Activated CD8-positive, alpha-beta T cell treated with anti-CD3 and anti-CD28 coated beads for 36 hours (primary cell): ENCODE results near the gene DYRK1A. TPM values are rescaled to one million over a fixed set of nuclear protein-coding genes. Genes with fewer than 3 reads are reported as not detected.
"Not testable (repeated sequence)": the region's sequence is repeated elsewhere in the genome, so short reads cannot be mapped to it uniquely, and the experiment has no call there.

Source experiments
- ATAC-seq: fragments of 200-7000 bp; cut with Tn5 transposase; one replicate; pipeline ENCODE4 v1.10.0; 2021; ENCODE audit warnings: mild to moderate bottlenecking, moderate library complexity
- CTCF ChIA-PET: fragments of 350-600 bp; sonication (Branson Sonifier 250); formaldehyde crosslinking; loops from one replicate; lab custom pipeline; 2021; ENCODE audit warnings: antibody characterized with exemption; lab: Charles Lee
- POLR2A ChIA-PET: fragments of 350-600 bp; sonication (Branson Sonifier 250); formaldehyde crosslinking; loops from one replicate; lab custom pipeline; 2021; ENCODE audit warnings: antibody characterized with exemption; lab: Charles Lee
- DNase-seq: peaks from one replicate; pipeline ENCODE4 v3.0.0-alpha.2; 2020
- H3K27ac Mint-ChIP-seq: one replicate; pipeline ENCODE4 v1.8.0; 2021; ENCODE audit warnings: mild to moderate bottlenecking, mixed read lengths
- H3K27me3 Mint-ChIP-seq: one replicate; pipeline ENCODE4 v1.8.0; 2021; ENCODE audit warnings: mixed read lengths
- H3K36me3 Mint-ChIP-seq: one replicate; pipeline ENCODE4 v1.8.0; 2021; ENCODE audit warnings: low read depth, mixed read lengths
- H3K4me1 Mint-ChIP-seq: one replicate; pipeline ENCODE4 v1.8.0; 2021; ENCODE audit warnings: low read depth, mixed read lengths
- H3K4me3 Mint-ChIP-seq: one replicate; pipeline ENCODE4 v1.8.0; 2021; ENCODE audit warnings: mild to moderate bottlenecking, moderate library complexity, mixed read lengths
- H3K9me3 Mint-ChIP-seq: one replicate; pipeline ENCODE4 v1.8.0; 2021; ENCODE audit warnings: mixed read lengths
- intact Hi-C: fragments of 100-400 bp; cut with micrococcal nuclease; formaldehyde crosslinking; loops from one replicate; pipeline ENCODE4 v1.10.0; 2022
- total RNA-seq, 2 experiments: library from RNA; stranded (reverse); gene quantifications; one replicate each; pipeline ENCODE4 v1.2.3, GENCODE V29; 2021
- TF ChIP-seq, protein P1 (sequence below): fragments of 200-600 bp; IDR thresholded peaks from one replicate; pipeline ENCODE4 v1.8.0; 2022; ENCODE audit warnings: antibody characterized with exemption, mild to moderate bottlenecking

The DYRK1A gene
- total RNA-seq, 2 experiments from 2014 or later, result 57.5 to 58.7 TPM

DNA sequence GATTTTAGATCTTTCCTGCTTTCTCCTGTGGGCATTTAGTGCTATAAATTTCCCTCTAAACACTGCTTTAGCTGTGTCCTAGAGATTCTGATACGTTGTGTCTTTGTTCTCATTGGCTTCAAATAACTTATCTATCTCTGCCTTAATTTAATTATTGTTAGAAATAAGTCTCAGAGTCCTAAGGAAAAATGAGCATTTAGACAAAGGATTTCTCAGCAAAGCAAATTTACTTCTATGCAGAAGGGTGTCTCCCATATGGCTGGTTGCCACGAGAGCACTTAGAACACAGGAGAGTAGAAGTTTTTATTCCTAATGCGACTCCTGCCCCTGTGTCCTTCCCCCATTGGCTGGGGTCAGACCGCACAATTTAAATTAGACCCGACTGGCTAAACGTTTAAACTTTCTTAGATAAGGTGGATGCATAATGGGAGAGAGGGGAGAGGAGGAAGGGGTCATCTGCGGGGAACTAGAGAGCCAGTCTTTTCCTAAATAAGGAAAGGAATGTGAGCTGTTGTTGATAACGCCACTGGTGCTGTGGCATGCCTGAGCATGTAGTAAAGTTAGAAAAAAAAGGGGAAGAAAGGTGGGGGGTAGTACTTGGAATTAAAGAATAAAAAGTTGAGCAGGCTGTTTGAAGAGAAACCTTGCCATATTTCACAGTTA is 170.2 kb downstream of the DYRK1A start:
- ATAC-seq (no peak), DNase-seq (no peak)
- Mint-ChIP-seq H3K27ac (no peak overlapping the region), H3K27me3 (peaks cover 43% of the 10 kb centered on the region), H3K36me3 (no peaks in the 10 kb centered on the region), H3K9me3 (peaks cover 4% of the 10 kb centered on the region), H3K4me3 (no peak overlapping the region), H3K4me1 (peaks cover 6% of the 10 kb centered on the region)
- POLR2A ChIA-PET, result interaction anchor here (1.1 kb wide), 1 partner anchor 11 kb away, joined by 3 read pairs; no protein-coding TSS in a partner anchor
- intact Hi-C loops, result no loop called here
- CTCF ChIA-PET, result no interaction called here
- TF ChIP-seq, protein P1, sequence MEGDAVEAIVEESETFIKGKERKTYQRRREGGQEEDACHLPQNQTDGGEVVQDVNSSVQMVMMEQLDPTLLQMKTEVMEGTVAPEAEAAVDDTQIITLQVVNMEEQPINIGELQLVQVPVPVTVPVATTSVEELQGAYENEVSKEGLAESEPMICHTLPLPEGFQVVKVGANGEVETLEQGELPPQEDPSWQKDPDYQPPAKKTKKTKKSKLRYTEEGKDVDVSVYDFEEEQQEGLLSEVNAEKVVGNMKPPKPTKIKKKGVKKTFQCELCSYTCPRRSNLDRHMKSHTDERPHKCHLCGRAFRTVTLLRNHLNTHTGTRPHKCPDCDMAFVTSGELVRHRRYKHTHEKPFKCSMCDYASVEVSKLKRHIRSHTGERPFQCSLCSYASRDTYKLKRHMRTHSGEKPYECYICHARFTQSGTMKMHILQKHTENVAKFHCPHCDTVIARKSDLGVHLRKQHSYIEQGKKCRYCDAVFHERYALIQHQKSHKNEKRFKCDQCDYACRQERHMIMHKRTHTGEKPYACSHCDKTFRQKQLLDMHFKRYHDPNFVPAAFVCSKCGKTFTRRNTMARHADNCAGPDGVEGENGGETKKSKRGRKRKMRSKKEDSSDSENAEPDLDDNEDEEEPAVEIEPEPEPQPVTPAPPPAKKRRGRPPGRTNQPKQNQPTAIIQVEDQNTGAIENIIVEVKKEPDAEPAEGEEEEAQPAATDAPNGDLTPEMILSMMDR, result no peak

DNA sequence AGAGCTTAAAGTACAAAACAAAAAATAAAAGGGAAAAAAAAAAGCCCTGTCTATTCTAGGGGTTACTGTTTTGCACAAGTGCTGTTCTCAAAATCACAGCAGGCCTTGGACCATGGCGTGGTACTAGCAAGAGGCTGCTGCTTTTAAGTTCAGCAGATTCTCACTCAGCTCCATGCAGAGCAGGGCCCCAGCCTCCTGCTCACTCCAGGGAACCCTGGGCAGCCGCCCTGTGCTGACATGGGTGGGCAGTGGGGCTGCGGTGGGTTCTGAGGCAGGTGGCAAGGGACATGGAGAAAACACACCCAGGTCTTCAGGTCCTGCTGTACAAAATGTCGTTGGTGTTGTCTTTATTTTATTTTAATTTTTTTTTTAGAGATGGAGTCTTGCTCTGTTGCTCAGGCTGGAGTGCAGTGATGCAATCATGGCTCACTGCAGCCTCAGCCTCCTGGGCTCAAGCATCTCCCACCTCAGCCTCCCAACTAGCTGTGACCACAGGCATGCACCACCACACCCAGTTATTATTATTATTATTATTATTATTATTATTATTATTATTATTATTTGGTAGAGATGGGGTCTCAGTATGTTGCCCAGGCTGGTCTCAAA is 170.9 kb downstream of the DYRK1A start:
- TF ChIP-seq, protein P1, result no peak
- ChIA-PET POLR2A (interaction anchor here (1.1 kb wide), 1 partner anchor 12 kb away, joined by 3 read pairs; no protein-coding TSS in a partner anchor), CTCF (no interaction called here)
- Mint-ChIP-seq H3K27ac (no peak overlapping the region), H3K4me3 (no peak overlapping the region), H3K9me3 (peaks cover 4% of the 10 kb centered on the region), H3K4me1 (peaks cover 6% of the 10 kb centered on the region), H3K36me3 (no peaks in the 10 kb centered on the region), H3K27me3 (peaks cover 37% of the 10 kb centered on the region)
- intact Hi-C loops, result no loop called here
- ATAC-seq (no peak), DNase-seq (no peak)

DNA sequence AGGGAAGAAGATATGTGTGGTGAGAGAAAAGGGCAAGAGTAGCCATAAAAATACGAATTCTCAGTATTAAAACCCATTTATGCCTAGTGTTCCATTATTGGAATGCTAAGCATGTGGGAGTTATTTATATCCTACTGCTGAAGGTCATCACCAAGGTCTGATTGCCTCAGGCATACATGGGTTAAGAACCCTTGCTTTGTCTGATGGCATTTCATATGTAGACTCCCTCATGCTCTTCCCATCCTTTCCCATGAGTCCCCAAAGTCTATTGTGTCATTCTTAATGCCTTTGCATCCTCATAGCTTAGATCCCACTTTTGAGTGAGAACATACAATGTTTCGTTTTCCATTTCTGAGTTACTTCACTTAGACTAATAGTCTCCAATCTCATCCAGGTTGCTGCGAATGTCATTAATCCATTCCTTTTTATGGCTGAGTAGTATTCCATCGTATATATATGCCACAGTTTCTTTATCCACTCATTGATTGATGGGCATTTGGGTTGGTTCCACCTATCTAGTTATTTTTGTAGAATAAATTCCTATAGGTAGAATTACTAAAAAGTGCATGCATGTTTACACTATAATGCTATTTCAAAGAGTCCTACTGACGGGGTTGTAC is 172.5 kb downstream of the DYRK1A start:
- DNase-seq, result no peak
- ChIA-PET CTCF (no interaction called here), POLR2A (no interaction called here)
- intact Hi-C loops, result no loop called here
- Mint-ChIP-seq H3K4me1 (no peaks in the 10 kb centered on the region), H3K27ac (no peak overlapping the region), H3K27me3 (peaks cover 31% of the 10 kb centered on the region), H3K4me3 (no peak overlapping the region), H3K36me3 (no peaks in the 10 kb centered on the region), H3K9me3 (peaks cover 4% of the 10 kb centered on the region)
- ATAC-seq, result no peak
- TF ChIP-seq, protein P1, result no peak

DNA sequence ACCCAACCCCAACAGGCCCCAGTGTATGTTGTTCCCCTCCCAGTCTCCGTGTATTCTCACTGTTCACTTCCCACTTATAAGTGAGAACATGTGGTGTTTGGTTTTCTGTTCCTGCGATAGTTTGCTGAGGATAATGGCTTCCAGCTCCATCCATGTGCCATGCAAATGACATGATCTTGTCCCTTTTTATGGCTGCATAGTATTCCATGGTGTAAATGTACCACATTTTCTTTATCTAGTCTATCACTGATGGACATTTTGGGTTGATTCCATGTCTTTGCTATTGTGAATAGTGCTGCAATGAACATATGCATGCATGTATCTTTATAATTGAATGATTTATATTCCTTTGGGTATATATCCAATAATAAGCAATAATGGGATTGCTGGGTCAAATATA is 174.6 kb downstream of the DYRK1A start:
- H3K27me3 Mint-ChIP-seq, result peaks cover 18% of the 10 kb centered on the region
- DNase-seq, CTCF ChIA-PET, intact Hi-C loops, H3K4me3 Mint-ChIP-seq, H3K27ac Mint-ChIP-seq, ATAC-seq, H3K9me3 Mint-ChIP-seq, H3K4me1 Mint-ChIP-seq, H3K36me3 Mint-ChIP-seq: not testable (repeated sequence)
- POLR2A ChIA-PET, result interaction anchor here (0.6 to 0.9 kb wide), 2 partner anchors 17 to 225 kb away, joined by 3 read pairs; no protein-coding TSS in a partner anchor

DNA sequence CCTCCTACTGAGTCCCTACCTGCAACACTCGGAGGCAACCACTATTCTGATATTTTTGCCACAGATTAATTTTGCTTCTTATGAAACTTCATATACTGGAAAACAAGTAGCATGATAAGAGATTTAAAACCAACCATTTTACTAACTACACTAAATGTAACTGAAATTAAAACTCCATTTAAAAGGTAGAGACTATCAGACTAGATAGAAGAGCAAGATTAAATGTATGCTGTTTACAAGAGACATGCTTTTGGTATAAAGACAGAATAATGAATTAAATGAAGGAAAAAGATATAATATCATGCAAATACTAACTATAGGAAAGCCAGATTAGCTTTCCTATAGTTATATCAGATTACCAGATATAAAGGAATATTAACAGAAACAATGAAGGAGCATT is 175.9 kb downstream of the DYRK1A start:
- DNase-seq, result no peak
- CTCF ChIA-PET, result no interaction called here
- Mint-ChIP-seq H3K4me3 (no peak overlapping the region), H3K4me1 (peaks cover 11% of the 10 kb centered on the region), H3K36me3 (no peaks in the 10 kb centered on the region), H3K27me3 (peaks cover 21% of the 10 kb centered on the region), H3K27ac (no peak overlapping the region), H3K9me3 (peaks cover 4% of the 10 kb centered on the region)
- TF ChIP-seq, protein P1, result no peak
- POLR2A ChIA-PET, result no interaction called here
- intact Hi-C loops, result no loop called here
- no peak for ATAC-seq
